IMR-90 (cell line): ENCODE measurements around the gene NCOA7. TPM values are rescaled to one million over a fixed set of nuclear protein-coding genes. Genes with fewer than 3 reads are reported as not detected.

Experiments used
- ATAC-seq: fragments of 200-7000 bp; cut with Tn5 transposase; 2 replicates; pipeline ENCODE4 v1.9.1; 2020; ENCODE audit warnings: low read depth, mild to moderate bottlenecking, moderate library complexity
- BruUV-seq: library from RNA; stranded (reverse); fragments of 400-500 nt; replicated peaks from 2 replicates; lab custom pipeline; 2021; lab: Mats Ljungman, UMichigan
- CTCF ChIA-PET: fragments of 300-600 bp; formaldehyde crosslinking; extraction: SDS; loops from one replicate; lab custom pipeline; 2021; ENCODE audit warnings: antibody characterized with exemption; lab: Yijun Ruan, JAX
- POLR2A ChIA-PET: fragments of 300-600 bp; sonication (Branson Sonifier 250); formaldehyde crosslinking; loops from one replicate; lab custom pipeline; 2022; ENCODE audit warnings: antibody characterized with exemption; ENCODE audit not compliant: unreplicated experiment; lab: Charles Lee
- DNase-seq: peaks from one replicate; pipeline ENCODE4 v3.0.0; 2013
- H2AFZ ChIP-seq: replicated peaks from 2 replicates; pipeline ENCODE3; 2013; ENCODE audit warnings: low read length, mild to moderate bottlenecking; ENCODE audit not compliant: poor library complexity
- H2AK5ac ChIP-seq: 2 replicates; pipeline ENCODE4 v1.6.1; 2013; ENCODE audit warnings: low read depth, low read length, inconsistent platforms
- H2AK9ac ChIP-seq: replicated peaks from 2 replicates; pipeline ENCODE3; 2013; ENCODE audit warnings: mild to moderate bottlenecking, low read depth, low read length, moderate library complexity; ENCODE audit not compliant: poor library complexity
- H2BK120ac ChIP-seq: 2 replicates; pipeline ENCODE4 v1.6.1; 2013; ENCODE audit warnings: low read depth, low read length, inconsistent platforms
- H2BK15ac ChIP-seq: 3 replicates; pipeline ENCODE4 v1.6.1; 2013; ENCODE audit warnings: low read depth, low read length, inconsistent platforms
- H2BK20ac ChIP-seq: 2 replicates; pipeline ENCODE4 v1.6.1; 2013; ENCODE audit warnings: low read depth, mild to moderate bottlenecking, inconsistent platforms, low read length, moderate library complexity
- H2BK5ac ChIP-seq: 2 replicates; pipeline ENCODE4 v1.6.1; 2013; ENCODE audit warnings: mild to moderate bottlenecking, low read depth, low read length, inconsistent platforms; ENCODE audit not compliant: poor library complexity, severe bottlenecking
- H3K14ac ChIP-seq: replicated peaks from 2 replicates; pipeline ENCODE4 v1.6.1; 2013; ENCODE audit warnings: low read depth, low read length, inconsistent platforms
- H3K18ac ChIP-seq: 2 replicates; pipeline ENCODE4 v1.6.1; 2013; ENCODE audit warnings: low read depth, low read length, control low read depth
- H3K23ac ChIP-seq: 2 replicates; pipeline ENCODE4 v1.6.1; 2013; ENCODE audit warnings: low read depth, low read length, inconsistent platforms
- H3K27ac ChIP-seq: 2 replicates; pipeline ENCODE4 v1.5.1; 2013; ENCODE audit warnings: mild to moderate bottlenecking, control low read depth, low read length; ENCODE audit not compliant: insufficient read depth
- H3K27me3 ChIP-seq: 2 replicates; pipeline ENCODE4 v1.6.1; 2013; ENCODE audit warnings: low read length; ENCODE audit not compliant: control insufficient read depth, insufficient read depth
- H3K36me3 ChIP-seq: 2 replicates; pipeline ENCODE4 v1.6.1; 2013; ENCODE audit warnings: low read length, mixed read lengths; ENCODE audit not compliant: control insufficient read depth, insufficient read depth
- H3K4ac ChIP-seq: 2 replicates; pipeline ENCODE4 v1.6.1; 2013; ENCODE audit warnings: low read depth, low read length, inconsistent platforms
- H3K4me1 ChIP-seq: 2 replicates; pipeline ENCODE4 v1.6.1; 2013; ENCODE audit warnings: low read length, mixed read lengths; ENCODE audit not compliant: control insufficient read depth, insufficient read depth
- H3K4me2 ChIP-seq: 2 replicates; pipeline ENCODE4 v1.6.1; 2013; ENCODE audit warnings: low read depth, mild to moderate bottlenecking, control low read depth, low read length, moderate library complexity
- H3K4me3 ChIP-seq: 2 replicates; pipeline ENCODE4 v1.5.1; 2013; ENCODE audit warnings: low read depth, mild to moderate bottlenecking, control low read depth, low read length, moderate library complexity; ENCODE audit not compliant: insufficient read depth
- H3K56ac ChIP-seq: 2 replicates; pipeline ENCODE4 v1.6.1; 2013; ENCODE audit warnings: low read length, inconsistent platforms; ENCODE audit not compliant: insufficient read depth; ENCODE audit errors: extremely low read depth
- H3K79me1 ChIP-seq, 2 experiments: 2 replicates each; pipeline ENCODE4 v1.6.1; 2013; ENCODE audit warnings: low read length in 2 of 2, inconsistent platforms in 1 of 2, low read depth in 1 of 2
- H3K9ac ChIP-seq: 2 replicates; pipeline ENCODE4 v1.6.1; 2013; ENCODE audit warnings: low read depth, low read length, control low read depth
- H3K9me1 ChIP-seq: 2 replicates; pipeline ENCODE4 v1.6.1; 2013; ENCODE audit warnings: low read length, inconsistent platforms; ENCODE audit not compliant: insufficient read depth
- H3K9me3 ChIP-seq: 2 replicates; pipeline ENCODE4 v1.6.1; 2013; ENCODE audit warnings: low read length; ENCODE audit not compliant: control insufficient read depth, insufficient read depth
- H4K20me1 ChIP-seq: 2 replicates; pipeline ENCODE4 v1.6.1; 2013; ENCODE audit warnings: low read length, inconsistent platforms; ENCODE audit not compliant: insufficient read depth
- H4K5ac ChIP-seq: 2 replicates; pipeline ENCODE4 v1.6.1; 2013; ENCODE audit warnings: mild to moderate bottlenecking, low read depth, low read length, control low read depth
- H4K8ac ChIP-seq, 2 experiments: 2 replicates each; pipeline ENCODE4 v1.6.1; 2013; ENCODE audit warnings: low read depth in 2 of 2, low read length in 2 of 2, control low read depth in 1 of 2, inconsistent platforms in 1 of 2
- H4K91ac ChIP-seq: 2 replicates; pipeline ENCODE4 v1.6.1; 2013; ENCODE audit warnings: low read depth, low read length, inconsistent platforms; ENCODE audit not compliant: insufficient read depth
- BHLHE40 ChIP-seq: fragments of 150-350 bp; IDR thresholded peaks from 2 replicates; pipeline ENCODE4 v1.6.1; 2016; ENCODE audit warnings: mild to moderate bottlenecking, low read depth, low read length
- CEBPB ChIP-seq: IDR thresholded peaks from 2 replicates; pipeline ENCODE4 v1.6.1; 2012; ENCODE audit warnings: low read depth, low read length, improper control_type of control experiment
- CHD1 ChIP-seq: IDR thresholded peaks from 2 replicates; pipeline ENCODE4 v1.6.1; 2012; ENCODE audit warnings: low read depth, low read length, improper control_type of control experiment
- FOS ChIP-seq: fragments of 150-350 bp; IDR thresholded peaks from 2 replicates; pipeline ENCODE4 v1.6.1; 2016; ENCODE audit warnings: low read depth, low read length
- MAFK ChIP-seq: IDR thresholded peaks from 2 replicates; pipeline ENCODE4 v1.6.1; 2012; ENCODE audit warnings: low read depth, low read length, improper control_type of control experiment
- MAZ ChIP-seq: IDR thresholded peaks from 2 replicates; pipeline ENCODE4 v1.6.1; 2012; ENCODE audit warnings: low read depth, mild to moderate bottlenecking, low read length, improper control_type of control experiment, moderate library complexity, borderline replicate concordance
- MXI1 ChIP-seq: IDR thresholded peaks from 2 replicates; pipeline ENCODE4 v1.6.1; 2012; ENCODE audit warnings: low read depth, mild to moderate bottlenecking, low read length, moderate library complexity, borderline replicate concordance
- NFE2L2 ChIP-seq: fragments of 150-350 bp; IDR thresholded peaks from 2 replicates; pipeline ENCODE4 v1.6.1; 2016; ENCODE audit warnings: low read depth, mild to moderate bottlenecking, low read length
- POLR2A ChIP-seq: IDR thresholded peaks from 2 replicates; pipeline ENCODE4 v1.6.1; 2012; ENCODE audit warnings: mild to moderate bottlenecking, low read depth, low read length
- RAD21 ChIP-seq: IDR thresholded peaks from 2 replicates; pipeline ENCODE4 v1.6.1; 2012; ENCODE audit warnings: low read length, improper control_type of control experiment
- RCOR1 ChIP-seq: IDR thresholded peaks from 2 replicates; pipeline ENCODE4 v1.6.1; 2012; ENCODE audit warnings: mild to moderate bottlenecking, low read length, improper control_type of control experiment; ENCODE audit not compliant: insufficient replicate concordance
- RFX5 ChIP-seq: IDR thresholded peaks from 2 replicates; pipeline ENCODE4 v1.8.0; 2012; ENCODE audit warnings: low read depth, mild to moderate bottlenecking, low read length, moderate library complexity
- SMC3 ChIP-seq: fragments of 150-350 bp; IDR thresholded peaks from 2 replicates; pipeline ENCODE4 v1.6.1; 2016; ENCODE audit warnings: low read depth, mild to moderate bottlenecking, antibody characterized with exemption, low read length, moderate library complexity
- WGBS, 2 experiments: methylation state at CpG; one replicate each; pipeline versions ENCODE4 v1.1.5 to v1.1.7; 2013; ENCODE audit warnings: missing lambda C conversion rate in 2 of 2; ENCODE audit not compliant: insufficient read length in 1 of 2; ENCODE audit errors: extremely low coverage in 2 of 2; 5-methylcytosine and 5-hydroxymethylcytosine counted together
- dilution Hi-C: fragments of 300-500 bp; cut with HindIII; formaldehyde crosslinking; loops from one replicate; pipeline ENCODE4 v1.14.3; 2018; ENCODE audit warnings: low sequenced_read_pairs; ENCODE audit not compliant: unreplicated experiment
- in situ Hi-C: fragments of 300-500 bp; cut with MboI; formaldehyde crosslinking; loops from 3 replicates; pipeline ENCODE4 v1.14.3; 2019; ENCODE audit warnings: low sequenced_read_pairs, inconsistent platforms, mixed read lengths
- intact Hi-C: fragments of 100-400 bp; cut with micrococcal nuclease; formaldehyde crosslinking; loops from 2 replicates; pipeline ENCODE4 v1.10.0; 2022
- polyA plus RNA-seq, 3 experiments: library from polyadenylated mRNA; depleted of rRNA; stranded (reverse); fragments of >200 nt; gene quantifications; 2 replicates each; pipeline ENCODE4 v1.2.3, GENCODE V29; 2012; ENCODE audit warnings: low replicate concordance in 1 of 3
- total RNA-seq: library from RNA; depleted of rRNA; stranded (reverse); fragments of >200 nt; gene quantifications from 2 replicates; pipeline ENCODE4 v1.2.3, GENCODE V29; 2012
- TF ChIP-seq, protein P1 (sequence below): fragments of 150-350 bp; IDR thresholded peaks from 2 replicates; pipeline ENCODE4 v1.6.1; 2017; ENCODE audit warnings: mild to moderate bottlenecking, antibody characterized with exemption, low read length, low read depth
- TF ChIP-seq, protein P2 (sequence below): conservative IDR thresholded peaks from 2 replicates; pipeline ENCODE4 v1.5.1; 2012; ENCODE audit warnings: mild to moderate bottlenecking, low read depth, low read length, improper control_type of control experiment
- TF ChIP-seq, protein P3 (sequence below): fragments of 150-350 bp; IDR thresholded peaks from 2 replicates; pipeline ENCODE4 v1.6.1; 2016; ENCODE audit warnings: low read depth, mild to moderate bottlenecking, low read length, moderate library complexity, borderline replicate concordance

The NCOA7 gene
- total and polyA plus RNA-seq, 2 of the 4 experiments (the other 2 are of a cell fraction), result 12.6 to 12.9 TPM

DNA sequence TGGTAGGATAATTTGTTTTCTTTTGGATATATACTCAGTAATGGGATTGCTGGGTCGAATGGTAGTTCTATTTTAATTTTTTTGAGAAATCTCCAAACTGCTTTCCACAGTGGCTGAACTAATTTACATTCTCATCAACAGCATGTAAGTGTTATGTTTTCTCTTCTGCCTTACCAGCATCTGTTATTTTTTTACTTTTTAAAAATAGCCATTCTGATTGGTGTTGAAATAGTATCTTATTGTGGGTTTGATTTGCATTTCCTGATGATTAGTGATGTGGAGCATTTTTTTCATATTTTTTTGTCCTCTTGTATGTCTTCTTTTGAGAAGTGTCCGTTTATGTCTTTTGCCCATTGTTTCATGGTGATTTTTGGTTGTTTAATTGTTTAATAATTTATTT lies 177.7 kb downstream of the NCOA7 start:
- H4K91ac ChIP-seq, result no peak overlapping the region
- no peak overlapping the region for H3K4me2 ChIP-seq
- no peak overlapping the region for H3K14ac ChIP-seq
- no peak overlapping the region for H2AK9ac ChIP-seq
- no peak overlapping the region for H4K5ac ChIP-seq
- H3K56ac ChIP-seq, result no peak overlapping the region
- no peaks in the 10 kb centered on the region for H3K4me1 ChIP-seq
- CTCF ChIA-PET, result interaction anchor here (1.1 kb wide), 1 partner anchor 11 kb away, joined by 3 read pairs; no protein-coding TSS in a partner anchor
- H2AFZ ChIP-seq, result no peak overlapping the region
- ATAC-seq, result no peak
- intact Hi-C loops, result loop anchor here (10.0 kb wide), 1 partner anchor 404 kb away; no protein-coding TSS in a partner anchor
- peaks cover 2% of the 10 kb centered on the region; the same call in 1 of the 2 replicates for H3K36me3 ChIP-seq
- no peak overlapping the region for H4K8ac ChIP-seq
- no peak overlapping the region for H3K27ac ChIP-seq
- H2BK15ac ChIP-seq, result no peak overlapping the region
- BruUV-seq, result no TSS peak
- no peak overlapping the region for H3K4ac ChIP-seq
- H2BK5ac ChIP-seq, result no peak overlapping the region
- H4K20me1 ChIP-seq, result no peaks in the 10 kb centered on the region
- H3K27me3 ChIP-seq, result no peaks in the 10 kb centered on the region
- no peak overlapping the region for H3K23ac ChIP-seq
- WGBS, 2 experiments, result no CpG with 5 or more reads among the region's 2 CpGs
- in situ Hi-C loops, result loop anchor here (5.0 kb wide), 1 partner anchor 111 kb away; no protein-coding TSS in a partner anchor
- dilution Hi-C loops, result no loop called here
- H2BK120ac ChIP-seq, result no peak overlapping the region
- no peaks in the 10 kb centered on the region for H3K9me3 ChIP-seq
- H2AK5ac ChIP-seq, result no peak overlapping the region
- no peak overlapping the region for H2BK20ac ChIP-seq
- no peak overlapping the region for H3K9ac ChIP-seq
- no peak for TF ChIP-seq SMC3
- TF ChIP-seq MXI1, result no peak
- TF ChIP-seq POLR2A, result no peak
- TF ChIP-seq CEBPB, result no peak
- no peak for TF ChIP-seq RFX5
- TF ChIP-seq BHLHE40, result no peak
- no peak for TF ChIP-seq NFE2L2
- no peak for TF ChIP-seq CHD1
- TF ChIP-seq, protein P1, sequence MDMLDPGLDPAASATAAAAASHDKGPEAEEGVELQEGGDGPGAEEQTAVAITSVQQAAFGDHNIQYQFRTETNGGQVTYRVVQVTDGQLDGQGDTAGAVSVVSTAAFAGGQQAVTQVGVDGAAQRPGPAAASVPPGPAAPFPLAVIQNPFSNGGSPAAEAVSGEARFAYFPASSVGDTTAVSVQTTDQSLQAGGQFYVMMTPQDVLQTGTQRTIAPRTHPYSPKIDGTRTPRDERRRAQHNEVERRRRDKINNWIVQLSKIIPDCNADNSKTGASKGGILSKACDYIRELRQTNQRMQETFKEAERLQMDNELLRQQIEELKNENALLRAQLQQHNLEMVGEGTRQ, result no peak
- TF ChIP-seq RAD21, result no peak
- TF ChIP-seq MAFK, result no peak
- TF ChIP-seq, protein P2, sequence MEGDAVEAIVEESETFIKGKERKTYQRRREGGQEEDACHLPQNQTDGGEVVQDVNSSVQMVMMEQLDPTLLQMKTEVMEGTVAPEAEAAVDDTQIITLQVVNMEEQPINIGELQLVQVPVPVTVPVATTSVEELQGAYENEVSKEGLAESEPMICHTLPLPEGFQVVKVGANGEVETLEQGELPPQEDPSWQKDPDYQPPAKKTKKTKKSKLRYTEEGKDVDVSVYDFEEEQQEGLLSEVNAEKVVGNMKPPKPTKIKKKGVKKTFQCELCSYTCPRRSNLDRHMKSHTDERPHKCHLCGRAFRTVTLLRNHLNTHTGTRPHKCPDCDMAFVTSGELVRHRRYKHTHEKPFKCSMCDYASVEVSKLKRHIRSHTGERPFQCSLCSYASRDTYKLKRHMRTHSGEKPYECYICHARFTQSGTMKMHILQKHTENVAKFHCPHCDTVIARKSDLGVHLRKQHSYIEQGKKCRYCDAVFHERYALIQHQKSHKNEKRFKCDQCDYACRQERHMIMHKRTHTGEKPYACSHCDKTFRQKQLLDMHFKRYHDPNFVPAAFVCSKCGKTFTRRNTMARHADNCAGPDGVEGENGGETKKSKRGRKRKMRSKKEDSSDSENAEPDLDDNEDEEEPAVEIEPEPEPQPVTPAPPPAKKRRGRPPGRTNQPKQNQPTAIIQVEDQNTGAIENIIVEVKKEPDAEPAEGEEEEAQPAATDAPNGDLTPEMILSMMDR, result no peak
- no peak for TF ChIP-seq RCOR1
- no peak for TF ChIP-seq FOS
- TF ChIP-seq, protein P3, sequence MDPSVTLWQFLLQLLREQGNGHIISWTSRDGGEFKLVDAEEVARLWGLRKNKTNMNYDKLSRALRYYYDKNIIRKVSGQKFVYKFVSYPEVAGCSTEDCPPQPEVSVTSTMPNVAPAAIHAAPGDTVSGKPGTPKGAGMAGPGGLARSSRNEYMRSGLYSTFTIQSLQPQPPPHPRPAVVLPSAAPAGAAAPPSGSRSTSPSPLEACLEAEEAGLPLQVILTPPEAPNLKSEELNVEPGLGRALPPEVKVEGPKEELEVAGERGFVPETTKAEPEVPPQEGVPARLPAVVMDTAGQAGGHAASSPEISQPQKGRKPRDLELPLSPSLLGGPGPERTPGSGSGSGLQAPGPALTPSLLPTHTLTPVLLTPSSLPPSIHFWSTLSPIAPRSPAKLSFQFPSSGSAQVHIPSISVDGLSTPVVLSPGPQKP, result no peak
- no peak for TF ChIP-seq MAZ
- H3K4me3 ChIP-seq, result no peak overlapping the region
- H3K79me1 ChIP-seq, result peaks cover 4 to 5% of the 10 kb centered on the region in 2 experiments; a peak in 3 of 4 replicates
- POLR2A ChIA-PET, result no interaction called here
- no peaks in the 10 kb centered on the region for H3K9me1 ChIP-seq
- no peak overlapping the region for H3K18ac ChIP-seq
- no peak for DNase-seq
